Smooth muscle cell (in vitro differentiated cells): ENCODE data around the gene SFI1. TPM values are rescaled to one million over a fixed set of nuclear protein-coding genes. Genes with fewer than 3 reads are reported as not detected.

Experiments
- DNase-seq: peaks from one replicate; lab custom pipeline; 2025; ENCODE audit not compliant: unreplicated experiment; lab: John Stamatoyannopoulos, UW
- H2AFZ ChIP-seq: fragments of 200-600 bp; sonication (generic); 2 replicates; pipeline ENCODE4 v1.6.0; 2016; ENCODE audit warnings: antibody characterized with exemption, low read depth, mild to moderate bottlenecking
- H3F3A ChIP-seq: fragments of 200-600 bp; sonication (generic); 2 replicates; pipeline ENCODE4 v1.6.0; 2017; ENCODE audit warnings: antibody characterized with exemption, low read depth
- H3K27ac ChIP-seq: fragments of 200-600 bp; sonication (generic); 2 replicates; pipeline ENCODE4 v1.5.1; 2016; ENCODE audit warnings: low read depth, mild to moderate bottlenecking
- H3K27me3 ChIP-seq: fragments of 200-600 bp; sonication (generic); 2 replicates; pipeline ENCODE4 v1.6.1; 2016; ENCODE audit warnings: low read depth, mild to moderate bottlenecking
- H3K36me3 ChIP-seq: fragments of 200-600 bp; sonication (generic); 2 replicates; pipeline ENCODE4 v1.5.1; 2016; ENCODE audit warnings: low read depth
- H3K4me1 ChIP-seq: fragments of 200-600 bp; sonication (generic); 2 replicates; pipeline ENCODE4 v1.5.1; 2016; ENCODE audit warnings: low read depth
- H3K4me2 ChIP-seq: fragments of 200-600 bp; sonication (generic); 2 replicates; pipeline ENCODE4 v1.6.0; 2016; ENCODE audit warnings: mild to moderate bottlenecking
- H3K4me3 ChIP-seq: fragments of 200-600 bp; sonication (generic); 2 replicates; pipeline ENCODE4 v1.5.1; 2016; ENCODE audit warnings: mild to moderate bottlenecking
- H3K79me2 ChIP-seq: fragments of 200-600 bp; sonication (generic); 2 replicates; pipeline ENCODE4 v1.6.0; 2016; ENCODE audit warnings: low read depth, mild to moderate bottlenecking
- H3K9ac ChIP-seq: fragments of 200-600 bp; sonication (generic); 2 replicates; pipeline ENCODE4 v1.6.0; 2016; ENCODE audit warnings: low read depth
- H3K9me3 ChIP-seq: fragments of 200-600 bp; sonication (generic); replicated peaks from 2 replicates; pipeline ENCODE4 v1.5.1; 2016; ENCODE audit warnings: low read depth
- H4K20me1 ChIP-seq: fragments of 200-600 bp; sonication (generic); 2 replicates; pipeline ENCODE4 v1.6.0; 2016; ENCODE audit warnings: low read depth
- CTCF ChIP-seq: fragments of 200-600 bp; sonication (generic); IDR thresholded peaks from 2 replicates; pipeline ENCODE4 v1.5.1; 2017; ENCODE audit warnings: borderline replicate concordance, mild to moderate bottlenecking, antibody characterized with exemption; ENCODE audit not compliant: insufficient read depth, poor library complexity, severe bottlenecking
- WGBS: methylation state at CpG from one replicate; pipeline ENCODE4 v1.1.7; 2016; ENCODE audit warnings: low lambda C conversion rate; 5-methylcytosine and 5-hydroxymethylcytosine counted together
- polyA plus RNA-seq: library from polyadenylated mRNA; unstranded; fragments of >200 nt; fragmentation: Nextera tagmentation; extraction: Ambion mirVana; gene quantifications from 2 replicates; pipeline ENCODE4 v1.2.1, GENCODE V29; 2016
- total RNA-seq: library from RNA; depleted of rRNA; stranded (reverse); fragments of >200 nt; gene quantifications from 2 replicates; pipeline ENCODE4 v1.2.3, GENCODE V29; 2014

SFI1 gene
- total and polyA plus RNA-seq, 2 experiments from 2014 or later = 8.7 to 26.9 TPM

GRCh38 chr22:31650391-31650790 is 154.1 kb downstream of the SFI1 start:
- Histone ChIP-seq H3K36me3 (no peaks in the 10 kb centered on the region), H3K4me2 (peak overlapping the region; percentile 35), H3K4me1 (no peaks in the 10 kb centered on the region), H3K4me3 (no peak overlapping the region), H2AFZ (no peak overlapping the region), H3F3A (peaks cover 6% of the 10 kb centered on the region), H4K20me1 (peaks cover 52% of the 10 kb centered on the region), H3K27me3 (no peaks in the 10 kb centered on the region), H3K79me2 (peaks cover 45% of the 10 kb centered on the region), H3K27ac (peak overlapping the region; percentile 46), H3K9ac (no peak overlapping the region), H3K9me3 (no peaks in the 10 kb centered on the region)
- DNase-seq = no peak
- 65% methylated on average over 6 of the region's 6 CpGs for WGBS
- no peak for TF ChIP-seq CTCF

- Histone ChIP-seq H3K27ac (no peak overlapping the region), H2AFZ (no peak overlapping the region), H3K4me1 (no peaks in the 10 kb centered on the region), H3K79me2 (peaks cover 58% of the 10 kb centered on the region), H3K27me3 (no peaks in the 10 kb centered on the region), H3F3A (peaks cover 6% of the 10 kb centered on the region), H3K4me3 (no peak overlapping the region), H3K4me2 (no peak overlapping the region), H3K36me3 (no peaks in the 10 kb centered on the region), H3K9ac (no peak overlapping the region), H3K9me3 (no peaks in the 10 kb centered on the region), H4K20me1 (peaks cover 58% of the 10 kb centered on the region)
- 96% methylated on average over 4 of the region's 4 CpGs for WGBS
- TF ChIP-seq CTCF = no peak
- DNase-seq = no peak
Observed at GRCh38 chr22:31651664-31652063, 155.3 kb downstream of the SFI1 start.

- Histone ChIP-seq H3K4me1 (no peaks in the 10 kb centered on the region), H3K27ac (no peak overlapping the region), H3K4me3 (no peak overlapping the region), H3K4me2 (no peak overlapping the region), H4K20me1 (peaks cover 53% of the 10 kb centered on the region), H2AFZ (no peak overlapping the region), H3K36me3 (no peaks in the 10 kb centered on the region), H3K9ac (no peak overlapping the region), H3K9me3 (no peaks in the 10 kb centered on the region), H3F3A (peaks cover 2% of the 10 kb centered on the region), H3K79me2 (peaks cover 62% of the 10 kb centered on the region), H3K27me3 (no peaks in the 10 kb centered on the region)
- DNase-seq = no peak
- no peak for TF ChIP-seq CTCF
- WGBS = 87% methylated on average over 9 of the region's 9 CpGs
Observed at GRCh38 chr22:31652088-31652487, 155.8 kb downstream of the SFI1 start.

- Histone ChIP-seq H3K4me1 (no peaks in the 10 kb centered on the region), H3K36me3 (no peaks in the 10 kb centered on the region), H3K4me3 (no peak overlapping the region), H4K20me1 (peaks cover 56% of the 10 kb centered on the region), H2AFZ (no peak overlapping the region), H3K9me3 (no peaks in the 10 kb centered on the region), H3F3A (no peaks in the 10 kb centered on the region), H3K79me2 (peaks cover 71% of the 10 kb centered on the region), H3K27ac (no peak overlapping the region), H3K9ac (no peak overlapping the region), H3K4me2 (no peak overlapping the region), H3K27me3 (no peaks in the 10 kb centered on the region)
- no peak for TF ChIP-seq CTCF
- 98% methylated on average over 9 of the region's 9 CpGs for WGBS
- DNase-seq = no peak
Observed at GRCh38 chr22:31652911-31653684, 156.8 kb downstream of the SFI1 start.
